ENCODE results near the gene DGKB.

- no peak for TF ChIP-seq POLR2A (IDR thresholded peaks at IDR 0.05; ENCODE audit: low read depth, low read length)
- no peak for TF ChIP-seq POLR2AphosphoS5 (IDR thresholded peaks at IDR 0.05; ENCODE audit: low read depth, low read length)
- no peak for TF ChIP-seq TAF1 (IDR thresholded peaks at IDR 0.05; ENCODE audit: low read depth, low read length)
- no peak for TF ChIP-seq SPI1 (IDR thresholded peaks at IDR 0.05; ENCODE audit: low read depth, low read length)
Observed at GRCh38 chr7:14340393-14341074, 562.0 kb downstream of the DGKB start.
